GM12873 (cell line): Measurements from ENCODE around the gene ZNF438.

Experiments used
- TF ChIP-seq, protein P1 (sequence below): IDR thresholded peaks from 2 replicates; pipeline ENCODE4 v1.5.1; 2012; ENCODE audit warnings: low read depth, mild to moderate bottlenecking, moderate library complexity, low read length, control low read depth; ENCODE audit not compliant: insufficient read depth; ENCODE audit errors: missing control alignments

Gene ZNF438

DNA sequence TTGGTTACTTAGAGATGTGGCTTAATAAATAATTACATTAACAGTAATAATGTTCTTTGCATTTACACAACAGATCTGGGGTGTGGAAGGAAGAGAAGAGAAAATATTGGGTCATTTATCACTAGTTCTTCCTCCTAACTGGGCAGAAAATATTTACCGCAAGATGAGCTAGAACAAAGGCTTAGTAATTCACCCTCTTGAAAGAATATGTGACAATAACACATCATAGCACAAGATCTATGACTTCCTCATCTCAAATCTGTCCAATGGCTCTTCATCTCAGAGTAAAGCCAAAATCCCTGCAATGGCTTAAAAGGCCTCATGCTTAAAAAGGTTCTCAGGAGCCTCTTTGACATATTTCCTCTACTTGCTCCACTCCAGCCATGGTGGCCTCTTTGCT is 178.6 kb downstream of the ZNF438 start:
- TF ChIP-seq, protein P1, sequence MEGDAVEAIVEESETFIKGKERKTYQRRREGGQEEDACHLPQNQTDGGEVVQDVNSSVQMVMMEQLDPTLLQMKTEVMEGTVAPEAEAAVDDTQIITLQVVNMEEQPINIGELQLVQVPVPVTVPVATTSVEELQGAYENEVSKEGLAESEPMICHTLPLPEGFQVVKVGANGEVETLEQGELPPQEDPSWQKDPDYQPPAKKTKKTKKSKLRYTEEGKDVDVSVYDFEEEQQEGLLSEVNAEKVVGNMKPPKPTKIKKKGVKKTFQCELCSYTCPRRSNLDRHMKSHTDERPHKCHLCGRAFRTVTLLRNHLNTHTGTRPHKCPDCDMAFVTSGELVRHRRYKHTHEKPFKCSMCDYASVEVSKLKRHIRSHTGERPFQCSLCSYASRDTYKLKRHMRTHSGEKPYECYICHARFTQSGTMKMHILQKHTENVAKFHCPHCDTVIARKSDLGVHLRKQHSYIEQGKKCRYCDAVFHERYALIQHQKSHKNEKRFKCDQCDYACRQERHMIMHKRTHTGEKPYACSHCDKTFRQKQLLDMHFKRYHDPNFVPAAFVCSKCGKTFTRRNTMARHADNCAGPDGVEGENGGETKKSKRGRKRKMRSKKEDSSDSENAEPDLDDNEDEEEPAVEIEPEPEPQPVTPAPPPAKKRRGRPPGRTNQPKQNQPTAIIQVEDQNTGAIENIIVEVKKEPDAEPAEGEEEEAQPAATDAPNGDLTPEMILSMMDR = no peak

DNA sequence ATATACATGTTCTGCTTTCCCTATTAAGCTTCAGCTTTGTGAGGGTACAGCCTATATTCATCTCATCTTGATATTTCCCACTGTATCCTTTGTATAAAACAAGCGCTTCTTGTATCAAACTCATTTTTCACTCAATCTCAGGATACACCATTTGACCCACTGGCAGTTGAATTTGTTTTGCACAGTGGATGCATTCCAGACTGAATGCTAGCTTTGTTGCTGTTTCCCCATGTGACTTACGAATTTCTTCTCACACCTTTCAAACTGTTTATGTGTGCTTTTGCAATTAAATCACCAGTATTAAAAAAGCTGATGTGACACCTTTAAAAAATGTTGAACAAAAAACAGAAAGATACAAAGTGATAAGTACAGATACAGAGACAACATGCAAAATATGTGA is 180.9 kb downstream of the ZNF438 start:
- TF ChIP-seq, protein P1 = no peak

DNA sequence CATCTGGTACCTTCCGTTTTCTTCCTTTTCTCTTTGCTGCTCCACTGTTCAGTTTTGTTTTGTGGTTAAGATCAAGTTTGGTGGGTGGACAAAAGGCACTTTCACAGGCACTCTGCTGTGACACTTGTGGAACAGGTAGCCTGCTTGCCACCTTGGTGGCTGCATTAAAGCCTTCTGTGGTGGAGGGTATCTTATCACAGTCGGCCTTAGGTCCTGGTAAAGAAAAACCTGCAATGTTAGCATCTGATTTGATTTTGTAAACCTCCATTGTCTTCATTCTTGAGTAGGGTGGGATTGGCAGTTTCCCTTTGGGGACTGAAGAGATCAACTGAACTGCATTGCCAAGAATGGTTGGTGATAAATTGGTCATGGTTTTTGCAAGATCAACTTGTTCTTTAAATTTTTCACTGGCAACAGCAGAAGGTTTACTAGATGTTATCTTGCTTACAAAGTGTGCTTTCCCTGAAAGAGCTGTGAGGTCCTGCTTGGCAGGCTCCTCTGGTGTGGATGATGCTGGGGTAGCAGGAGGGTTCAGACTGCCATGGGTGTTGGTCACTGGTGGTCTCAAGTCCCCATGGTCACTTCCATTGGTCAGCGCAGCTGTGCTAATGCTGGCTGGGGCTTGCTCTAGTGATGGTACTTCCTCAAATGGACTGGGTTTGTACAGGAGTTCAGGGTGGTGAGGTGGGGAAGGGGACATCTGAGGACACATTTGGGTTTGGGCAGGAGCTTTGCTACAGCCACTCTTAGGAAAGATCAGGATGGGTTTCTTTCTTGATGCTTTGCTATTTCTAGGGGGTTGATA is 182.2 kb downstream of the ZNF438 start:
- TF ChIP-seq, protein P1 = no peak

DNA sequence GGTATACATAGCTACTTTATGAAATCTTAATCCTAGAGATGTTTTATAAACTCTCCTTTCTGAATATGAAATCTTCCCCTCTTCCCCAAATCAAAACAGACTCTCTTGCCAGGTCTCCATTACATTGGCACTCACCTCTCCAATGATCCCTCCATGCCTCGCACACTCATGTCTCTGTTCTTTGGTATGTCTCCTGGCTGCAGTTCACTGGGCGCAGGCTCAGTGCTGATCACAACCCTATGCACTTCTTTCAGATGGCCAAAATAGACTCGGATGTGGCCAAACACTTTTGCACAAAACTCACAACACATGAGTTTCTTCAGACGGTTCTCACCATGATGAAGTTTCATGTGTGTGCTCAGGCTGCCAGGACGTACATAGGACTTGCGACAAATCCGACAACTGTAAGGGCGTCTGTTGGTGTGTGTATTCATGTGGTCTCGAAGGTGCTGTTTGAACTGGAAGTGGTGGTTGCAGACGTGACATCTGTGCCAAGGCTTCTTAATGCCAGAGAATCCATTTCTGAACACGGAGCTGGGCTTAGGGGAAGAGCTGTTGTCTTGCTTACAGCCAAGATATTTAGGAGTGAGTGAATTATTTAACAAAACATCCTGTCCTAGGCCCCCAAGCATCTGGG is 183.2 kb downstream of the ZNF438 start:
- TF ChIP-seq, protein P1 = no peak

DNA sequence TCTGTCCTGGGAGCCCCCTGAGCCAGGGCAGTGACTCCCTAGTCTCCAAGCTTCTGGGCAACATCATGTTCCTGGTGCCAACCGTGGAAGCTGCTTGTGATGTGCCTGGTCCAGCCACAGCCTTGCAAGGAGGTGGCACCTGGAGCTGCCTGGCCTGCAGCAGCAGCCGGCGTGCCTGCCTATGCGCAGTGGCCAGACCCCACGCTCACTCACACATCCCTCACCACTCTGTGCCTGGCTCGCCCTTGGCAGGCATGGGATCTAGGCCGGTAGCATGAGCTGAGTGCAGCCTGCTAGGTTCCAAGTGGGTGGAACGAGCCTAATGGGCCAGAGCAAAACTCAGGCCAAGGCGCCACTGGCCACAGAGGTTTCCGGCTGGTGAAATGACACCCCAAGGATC is 184.0 kb downstream of the ZNF438 start:
- TF ChIP-seq, protein P1 = no peak

DNA sequence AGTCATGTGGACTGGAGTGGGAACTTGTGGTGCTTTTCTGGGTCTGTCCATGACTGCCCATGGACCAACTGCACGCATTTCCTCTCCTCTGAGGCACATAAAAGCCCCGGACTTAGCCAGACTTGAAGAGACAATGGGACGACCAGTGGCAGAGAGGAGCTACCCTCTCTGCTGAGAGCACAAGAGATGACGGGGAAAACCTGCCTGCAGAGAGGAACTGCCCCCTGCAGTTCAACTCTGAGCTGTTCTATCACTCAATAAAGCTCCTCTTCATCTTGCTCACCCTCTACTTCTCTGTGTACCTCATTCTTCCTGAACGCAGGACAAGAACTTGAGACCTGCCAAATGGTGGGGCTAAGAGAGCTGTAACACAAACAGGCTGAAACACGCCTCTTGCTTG is 184.5 kb downstream of the ZNF438 start:
- TF ChIP-seq, protein P1 = no peak

DNA sequence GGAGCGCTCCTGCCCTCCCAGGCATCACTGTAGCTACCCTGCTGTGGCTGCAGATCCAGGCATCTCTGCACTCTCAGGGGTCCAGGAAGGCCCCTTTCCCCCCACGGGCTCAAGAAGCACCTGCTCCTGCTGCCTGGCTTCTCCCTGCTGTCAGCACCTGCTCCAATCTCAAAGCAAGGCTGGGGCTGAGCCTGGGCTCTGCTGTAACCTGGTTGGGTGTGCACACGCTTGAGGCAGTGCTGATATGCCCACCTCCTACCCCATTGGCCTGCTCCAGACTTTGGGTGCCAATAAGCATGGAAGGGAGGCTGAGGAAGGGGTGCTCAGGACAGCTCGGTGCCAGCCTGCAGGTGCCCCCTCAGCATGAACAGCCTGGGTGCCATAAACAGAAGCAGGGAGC is 185.0 kb downstream of the ZNF438 start:
- TF ChIP-seq, protein P1 = no peak
